Gastroesophageal sphincter (tissue), 4 donors: ENCODE results near the gene CLEC14A. TPM values are rescaled to one million over a fixed set of nuclear protein-coding genes. Genes with fewer than 3 reads are reported as not detected.

Source experiments
- ATAC-seq: fragments of 150-250 bp; one replicate; pipeline ENCODE4 v1.9.1; 2016; ENCODE audit warnings: mild to moderate bottlenecking, moderate library complexity
- H3K27ac ChIP-seq, 4 donors: fragments of 200-600 bp; sonication (generic) in 3 of 4; 1 replicate in 3 of 4; 2 replicates in 1 of 4; pipeline ENCODE4 v1.5.1; 2016 to 2019
- H3K27me3 ChIP-seq: fragments of 200-600 bp; sonication (generic); one replicate; pipeline ENCODE4 v1.5.1; 2019
- H3K36me3 ChIP-seq, 2 donors: fragments of 200-600 bp; sonication (generic); one replicate each; pipeline ENCODE4 v1.5.1; 2019; ENCODE audit warnings: control low read depth in 1 of 2
- H3K4me1 ChIP-seq, 3 donors: fragments of 200-600 bp; sonication (generic); 1 replicate in 2 of 3; 2 replicates in 1 of 3; pipeline ENCODE4 v1.5.1; 2016 to 2019; ENCODE audit warnings: control low read depth in 2 of 3
- H3K4me3 ChIP-seq, 2 donors: fragments of 200-600 bp; sonication (generic); one replicate each; pipeline ENCODE4 v1.5.1; 2019; ENCODE audit warnings: mild to moderate bottlenecking in 1 of 2, moderate library complexity in 1 of 2
- H3K9me3 ChIP-seq, 3 donors: fragments of 200-600 bp; sonication (generic); one replicate each; pipeline ENCODE4 v1.5.1; 2017 to 2019; ENCODE audit warnings: control low read depth in 2 of 3
- CTCF ChIP-seq, 4 experiments: fragments of 200-600 bp in 2 of 4; fragments of 450-650 bp in 2 of 4; sonication (generic) in 1 of 4; IDR thresholded peaks; one replicate each; pipeline ENCODE4 v1.5.1; 2017 to 2019; ENCODE audit warnings: antibody characterized with exemption in 4 of 4, mild to moderate bottlenecking in 2 of 4, moderate library complexity in 2 of 4
- EP300 ChIP-seq: sonication (generic); formaldehyde crosslinking; IDR thresholded peaks from one replicate; pipeline ENCODE4 v1.6.1; 2017; ENCODE audit warnings: antibody characterized with exemption, mild to moderate bottlenecking
- POLR2A ChIP-seq, 2 donors: fragments of 450-650 bp; IDR thresholded peaks; one replicate each; pipeline ENCODE4 v1.6.1; 2017; ENCODE audit warnings: antibody characterized with exemption in 2 of 2, mild to moderate bottlenecking in 2 of 2, moderate library complexity in 1 of 2
- POLR2AphosphoS5 ChIP-seq: sonication (generic); formaldehyde crosslinking; IDR thresholded peaks from one replicate; pipeline ENCODE4 v1.6.1; 2017; ENCODE audit warnings: antibody characterized with exemption
- WGBS, 2 donors: methylation state at CpG; one replicate each; pipeline ENCODE4 v1.1.5; 2018; ENCODE audit warnings: low coverage in 1 of 2; 5-methylcytosine and 5-hydroxymethylcytosine counted together
- total RNA-seq, 4 donors: library from RNA; depleted of rRNA; stranded (reverse); fragments of >200 nt; gene quantifications; one replicate each; pipeline ENCODE4 v1.1.0, GENCODE V29; 2016

Gene CLEC14A
- total RNA-seq, 4 donors from 2014 or later: 13.7 to 39.4 (median 31.5) TPM

- ATAC-seq: no peak
- no CpG with 5 or more reads among the region's 1 CpG for WGBS, 2 donors
Measured at GRCh38 chr14:38238332-38238731, 17.6 kb downstream of the CLEC14A start.

GRCh38 chr14:38233218-38233617, 22.7 kb downstream of the CLEC14A start:
- Histone ChIP-seq H3K4me3 (no peak overlapping the region), H3K9me3 (no peaks in the 10 kb centered on the region), H3K4me1 (no peaks in the 10 kb centered on the region), H3K27me3 (no peaks in the 10 kb centered on the region), H3K36me3 (no peaks in the 10 kb centered on the region), H3K27ac (no peak overlapping the region)
- TF ChIP-seq POLR2A (IDR thresholded peaks at IDR 0.05) (no peak), POLR2AphosphoS5 (no peak), CTCF (IDR thresholded peaks at IDR 0.05) (no peak)
- ATAC-seq: no peak
- WGBS, 2 donors: 28 to 46% methylated on average over 5 of the region's 5 CpGs

More at GRCh38 chr14:38238332-38238731, 17.6 kb downstream of the CLEC14A start:
- H3K27me3 ChIP-seq: no peaks in the 10 kb centered on the region
- no peaks in the 10 kb centered on the region for H3K4me1 ChIP-seq
- TF ChIP-seq CTCF (IDR thresholded peaks at IDR 0.05) (no peak), EP300 (no peak)
- no peak overlapping the region for H3K27ac ChIP-seq
- H3K4me3 ChIP-seq: no peak overlapping the region
- no peaks in the 10 kb centered on the region for H3K36me3 ChIP-seq
- H3K9me3 ChIP-seq: no peaks in the 10 kb centered on the region

- H3K9me3 ChIP-seq: no peaks in the 10 kb centered on the region
- 69 to 74% methylated on average over 3 of the region's 3 CpGs for WGBS, 2 donors
- H3K27me3 ChIP-seq: no peaks in the 10 kb centered on the region
- no peak for TF ChIP-seq CTCF (IDR thresholded peaks at IDR 0.05)
- no peak for TF ChIP-seq POLR2A (IDR thresholded peaks at IDR 0.05)
- TF ChIP-seq POLR2AphosphoS5: no peak
- TF ChIP-seq EP300: no peak
- H3K27ac ChIP-seq: no peak overlapping the region
- no peaks in the 10 kb centered on the region for H3K4me1 ChIP-seq
- H3K36me3 ChIP-seq: no peaks in the 10 kb centered on the region
- ATAC-seq: no peak
- H3K4me3 ChIP-seq: no peak overlapping the region
Measured at GRCh38 chr14:38226366-38226765, 29.5 kb downstream of the CLEC14A start.

- Histone ChIP-seq H3K27ac (no peak overlapping the region), H3K4me3 (no peak overlapping the region), H3K36me3 (no peaks in the 10 kb centered on the region), H3K4me1 (no peaks in the 10 kb centered on the region), H3K9me3 (no peaks in the 10 kb centered on the region), H3K27me3 (no peaks in the 10 kb centered on the region)
- ATAC-seq: no peak
- WGBS, 2 donors: 33 to 68% methylated on average over 2 of the region's 2 CpGs
- TF ChIP-seq EP300 (no peak), POLR2AphosphoS5 (no peak), POLR2A (IDR thresholded peaks at IDR 0.05) (no peak), CTCF (IDR thresholded peaks at IDR 0.05) (no peak)
Measured at GRCh38 chr14:38225946-38226345, 29.9 kb downstream of the CLEC14A start.

GRCh38 chr14:38224338-38224737, 31.6 kb downstream of the CLEC14A start:
- no peak for ATAC-seq
- H3K27ac ChIP-seq: no peak overlapping the region
- no peak overlapping the region for H3K4me3 ChIP-seq
- H3K36me3 ChIP-seq: no peaks in the 10 kb centered on the region
- no peaks in the 10 kb centered on the region for H3K9me3 ChIP-seq
- TF ChIP-seq EP300 (no peak), POLR2AphosphoS5 (no peak), POLR2A (IDR thresholded peaks at IDR 0.05) (no peak), CTCF (IDR thresholded peaks at IDR 0.05) (no peak)
- no peaks in the 10 kb centered on the region for H3K27me3 ChIP-seq
- H3K4me1 ChIP-seq: no peaks in the 10 kb centered on the region
